Keratinocyte (primary cell): ENCODE results near the gene LLGL1. TPM values are rescaled to one million over a fixed set of nuclear protein-coding genes. Genes with fewer than 3 reads are reported as not detected.

Experiments used
- DNase-seq: peaks from one replicate; pipeline ENCODE4 v3.0.0-alpha.2; 2011; ENCODE audit warnings: low read depth, missing footprints, low spot score
- FAIRE-seq: peaks from 2 replicates; lab custom pipeline; 2011; peaks lifted over from hg19 to GRCh38; lab: Jason Lieb, UNC
- H2AFZ ChIP-seq: 2 replicates; pipeline ENCODE4 v1.6.0; 2012; ENCODE audit warnings: low read length, control low read depth, inconsistent platforms; ENCODE audit not compliant: control insufficient read depth
- H3K27ac ChIP-seq: 2 replicates; pipeline ENCODE4 v1.5.1; 2011; ENCODE audit warnings: low read length; ENCODE audit not compliant: control insufficient read depth, insufficient read depth
- H3K27me3 ChIP-seq: 3 replicates; pipeline ENCODE4 v1.6.0; 2011; ENCODE audit warnings: low read length; ENCODE audit not compliant: control insufficient read depth, insufficient read depth; ENCODE audit errors: extremely low read depth
- H3K36me3 ChIP-seq, 2 experiments: 2 replicates in 1 of 2; 3 replicates in 1 of 2; pipeline ENCODE4 v1.5.1; 2011; ENCODE audit warnings: low read length in 2 of 2, mild to moderate bottlenecking in 1 of 2; ENCODE audit not compliant: control insufficient read depth in 2 of 2, insufficient read depth in 2 of 2; ENCODE audit errors: extremely low read depth in 1 of 2
- H3K4me1 ChIP-seq: 3 replicates; pipeline ENCODE4 v1.5.1; 2011; ENCODE audit warnings: low read length; ENCODE audit not compliant: control insufficient read depth, insufficient read depth; ENCODE audit errors: extremely low read depth
- H3K4me2 ChIP-seq: 3 replicates; pipeline ENCODE4 v1.6.0; 2011; ENCODE audit warnings: low read depth, low read length; ENCODE audit not compliant: control insufficient read depth, insufficient read depth; ENCODE audit errors: extremely low read depth
- H3K4me3 ChIP-seq, 3 experiments: fragments of 200-600 bp in 1 of 3; sonication (generic) in 1 of 3; 2 replicates in 2 of 3; 3 replicates in 1 of 3; pipeline ENCODE4 v1.5.1; 2011 to 2016; ENCODE audit warnings: low read length in 3 of 3, mild to moderate bottlenecking in 3 of 3, control low read depth in 2 of 3, inconsistent platforms in 1 of 3, low read depth in 1 of 3, mixed read lengths in 1 of 3, mixed run types in 1 of 3, moderate library complexity in 1 of 3; ENCODE audit not compliant: control insufficient read depth in 2 of 3, insufficient read depth in 2 of 3; ENCODE audit errors: extremely low read depth in 1 of 3
- H3K79me2 ChIP-seq: 2 replicates; pipeline ENCODE4 v1.6.0; 2012; ENCODE audit warnings: low read length; ENCODE audit not compliant: control insufficient read depth, insufficient read depth
- H3K9ac ChIP-seq: 3 replicates; pipeline ENCODE4 v1.6.0; 2011; ENCODE audit warnings: low read length; ENCODE audit not compliant: control insufficient read depth, insufficient read depth; ENCODE audit errors: extremely low read depth
- H3K9me1 ChIP-seq: 3 replicates; pipeline ENCODE4 v1.6.0; 2011; ENCODE audit warnings: low read length; ENCODE audit not compliant: control insufficient read depth, insufficient read depth; ENCODE audit errors: extremely low read depth
- H3K9me3 ChIP-seq: 2 replicates; pipeline ENCODE4 v1.5.1; 2012; ENCODE audit warnings: low read depth, low read length; ENCODE audit not compliant: control insufficient read depth
- H4K20me1 ChIP-seq: 3 replicates; pipeline ENCODE4 v1.6.0; 2011; ENCODE audit warnings: low read length; ENCODE audit not compliant: control insufficient read depth, insufficient read depth; ENCODE audit errors: extremely low read depth
- EZH2 ChIP-seq: IDR thresholded peaks from one replicate; pipeline ENCODE4 v1.6.1; 2012; ENCODE audit warnings: inconsistent platforms, mild to moderate bottlenecking, low read length, moderate library complexity
- dilution Hi-C: fragments of 300-500 bp; cut with MboI; formaldehyde crosslinking; loops from one replicate; pipeline ENCODE4 v1.7.0; 2020; ENCODE audit warnings: low sequenced_read_pairs; ENCODE audit not compliant: extremely low pct_ligation_motif_present
- polyA plus RNA-seq, 5 experiments: library from polyadenylated mRNA; depleted of rRNA in 3 of 5; stranded (reverse) in 3 of 5; stranded (forward) in 1 of 5; unstranded in 1 of 5; fragments of >200 nt; gene quantifications; 1 replicate in 1 of 5; 2 replicates in 3 of 5; 3 replicates in 1 of 5; pipeline versions ENCODE4 v1.2.1 to v1.2.3, GENCODE V29; 2011 to 2012; ENCODE audit warnings: missing spikeins in 2 of 5, low read depth in 1 of 5, low replicate concordance in 1 of 5
- TF ChIP-seq, protein P1 (sequence below), 3 experiments: IDR thresholded peaks in 1 of 3; conservative IDR thresholded peaks in 1 of 3; optimal IDR thresholded peaks in 1 of 3; 2 replicates in 2 of 3; 3 replicates in 1 of 3; pipeline versions ENCODE3 to v1.5.1; 2011; ENCODE audit warnings: low read length in 3 of 3, mild to moderate bottlenecking in 3 of 3, moderate library complexity in 2 of 3, control low read depth in 1 of 3, inconsistent platforms in 1 of 3; ENCODE audit not compliant: insufficient read depth in 2 of 3; ENCODE audit errors: extremely low read depth in 1 of 3

Gene LLGL1
- polyA plus RNA-seq, 1 donor (not counting 4 experiments of a cell fraction or from before 2014, with no cell fraction given): 13.8 TPM

DNA sequence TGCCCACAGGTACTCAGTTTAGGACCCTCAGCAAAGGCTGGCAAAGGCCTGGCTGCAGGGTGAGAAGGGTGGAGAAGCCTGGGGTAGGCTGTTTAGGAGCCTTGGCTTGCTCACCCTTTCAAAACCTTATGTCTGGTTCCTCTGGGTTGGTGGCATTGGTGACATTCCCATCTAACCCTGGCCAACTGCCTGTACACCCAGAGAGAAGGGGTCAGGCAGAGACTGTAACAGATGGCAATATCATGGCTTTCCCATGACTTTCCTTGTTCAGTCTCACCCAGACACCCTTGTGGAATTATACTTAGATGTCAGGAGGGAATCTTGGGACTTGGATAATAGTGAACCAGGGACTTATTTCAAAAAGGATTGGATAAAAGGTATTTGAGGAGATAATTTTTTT, 18.5 kb upstream of the LLGL1 start:
- dilution Hi-C loops: no loop called here
- peaks cover 19% of the 10 kb centered on the region for H4K20me1 ChIP-seq
- H2AFZ ChIP-seq: no peak overlapping the region
- H3K4me3 ChIP-seq: no peak overlapping the region
- DNase-seq (no peak), FAIRE-seq (no peak)
- no peak overlapping the region for H3K27ac ChIP-seq
- H3K79me2 ChIP-seq: peaks cover 29% of the 10 kb centered on the region
- H3K9ac ChIP-seq: no peak overlapping the region
- no peaks in the 10 kb centered on the region for H3K27me3 ChIP-seq
- no peaks in the 10 kb centered on the region for H3K9me1 ChIP-seq
- H3K4me2 ChIP-seq: no peak overlapping the region
- TF ChIP-seq, protein P1, sequence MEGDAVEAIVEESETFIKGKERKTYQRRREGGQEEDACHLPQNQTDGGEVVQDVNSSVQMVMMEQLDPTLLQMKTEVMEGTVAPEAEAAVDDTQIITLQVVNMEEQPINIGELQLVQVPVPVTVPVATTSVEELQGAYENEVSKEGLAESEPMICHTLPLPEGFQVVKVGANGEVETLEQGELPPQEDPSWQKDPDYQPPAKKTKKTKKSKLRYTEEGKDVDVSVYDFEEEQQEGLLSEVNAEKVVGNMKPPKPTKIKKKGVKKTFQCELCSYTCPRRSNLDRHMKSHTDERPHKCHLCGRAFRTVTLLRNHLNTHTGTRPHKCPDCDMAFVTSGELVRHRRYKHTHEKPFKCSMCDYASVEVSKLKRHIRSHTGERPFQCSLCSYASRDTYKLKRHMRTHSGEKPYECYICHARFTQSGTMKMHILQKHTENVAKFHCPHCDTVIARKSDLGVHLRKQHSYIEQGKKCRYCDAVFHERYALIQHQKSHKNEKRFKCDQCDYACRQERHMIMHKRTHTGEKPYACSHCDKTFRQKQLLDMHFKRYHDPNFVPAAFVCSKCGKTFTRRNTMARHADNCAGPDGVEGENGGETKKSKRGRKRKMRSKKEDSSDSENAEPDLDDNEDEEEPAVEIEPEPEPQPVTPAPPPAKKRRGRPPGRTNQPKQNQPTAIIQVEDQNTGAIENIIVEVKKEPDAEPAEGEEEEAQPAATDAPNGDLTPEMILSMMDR (optimal IDR thresholded peaks at IDR 0.05 in 1 of 3, IDR thresholded peaks at IDR 0.05 in 1 of 3, conservative IDR thresholded peaks at IDR 0.05 in 1 of 3; ENCODE audit: extremely low read depth in 1 of 3, insufficient read depth in 2 of 3, low read length in 3 of 3): no peak
- no peaks in the 10 kb centered on the region for H3K4me1 ChIP-seq
- peaks cover 34 to 43% of the 10 kb centered on the region in 2 experiments for H3K36me3 ChIP-seq
- no peaks in the 10 kb centered on the region for H3K9me3 ChIP-seq

DNA sequence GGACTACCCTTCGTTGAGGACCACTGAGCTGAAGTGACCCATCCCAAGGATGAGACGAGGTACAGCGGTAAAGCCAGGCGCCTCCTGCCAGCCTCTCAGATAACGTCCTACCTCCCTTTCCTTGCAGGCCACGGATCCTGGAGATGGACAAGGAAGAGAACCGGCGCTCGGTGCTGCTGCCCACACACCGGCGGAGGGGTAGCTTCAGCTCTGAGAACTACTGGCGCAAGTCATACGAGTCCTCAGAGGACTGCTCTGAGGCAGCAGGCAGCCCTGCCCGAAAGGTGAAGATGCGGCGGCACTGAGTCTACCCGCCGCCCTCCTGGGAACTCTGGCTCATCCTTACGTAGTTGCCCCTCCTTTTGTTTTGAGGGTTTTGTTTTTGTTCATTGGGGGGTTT, 17.3 kb upstream of the LLGL1 start:
- no peak for DNase-seq
- Histone ChIP-seq H2AFZ (no peak overlapping the region), H3K27me3 (no peaks in the 10 kb centered on the region), H3K36me3 (peaks cover 34 to 42% of the 10 kb centered on the region in 2 experiments), H4K20me1 (peaks cover 18% of the 10 kb centered on the region), H3K9me3 (no peaks in the 10 kb centered on the region), H3K79me2 (peaks cover 22% of the 10 kb centered on the region), H3K4me1 (no peaks in the 10 kb centered on the region), H3K4me2 (no peak overlapping the region), H3K9ac (no peak overlapping the region), H3K4me3 (no peak overlapping the region), H3K9me1 (no peaks in the 10 kb centered on the region), H3K27ac (no peak overlapping the region)
- no peak for FAIRE-seq
- dilution Hi-C loops: no loop called here
- TF ChIP-seq, protein P1 (optimal IDR thresholded peaks at IDR 0.05 in 1 of 3, IDR thresholded peaks at IDR 0.05 in 1 of 3, conservative IDR thresholded peaks at IDR 0.05 in 1 of 3; ENCODE audit: extremely low read depth in 1 of 3, insufficient read depth in 2 of 3, low read length in 3 of 3): no peak
- TF ChIP-seq EZH2: no peak
